ENCODE results near the gene CSNK2A2.

CSNK2A2 gene

GRCh38 chr16:58138852-58139251, 59.1 kb downstream of the CSNK2A2 start:
- DNase-seq (ENCODE audit: low read depth in 2 of 2): no peak

- DNase-seq (ENCODE audit: low read depth in 2 of 2): no peak
Measured at GRCh38 chr16:58137581-58137980, 60.3 kb downstream of the CSNK2A2 start.

GRCh38 chr16:58129097-58129936, 68.6 kb downstream of the CSNK2A2 start, which contains the start of gene CFAP20:
CFAP20 (minus strand) TSS chr16:58129381; CDS start chr16:58129115, 266 bp downstream.
- DNase-seq (ENCODE audit: low read depth in 2 of 2): peak; percentile 95

GRCh38 chr16:58128711-58129096, 69.2 kb downstream of the CSNK2A2 start:
- DNase-seq (ENCODE audit: low read depth in 2 of 2): peak in 1 of 2 donors; percentile 9

- no peak for DNase-seq (ENCODE audit: low read depth in 2 of 2)
Measured at GRCh38 chr16:58128181-58128631, 69.7 kb downstream of the CSNK2A2 start.

- DNase-seq (ENCODE audit: low read depth in 2 of 2): no peak
Measured at GRCh38 chr16:58127634-58128033, 70.3 kb downstream of the CSNK2A2 start.

GRCh38 chr16:58127033-58127556, 70.8 kb downstream of the CSNK2A2 start:
- no peak for DNase-seq (ENCODE audit: low read depth in 2 of 2)

- no peak for DNase-seq (ENCODE audit: low read depth in 2 of 2)
Measured at GRCh38 chr16:58126451-58126961, 71.4 kb downstream of the CSNK2A2 start.

GRCh38 chr16:58125781-58126335, 72.0 kb downstream of the CSNK2A2 start:
- no peak for DNase-seq (ENCODE audit: low read depth in 2 of 2)

- no peak for DNase-seq (ENCODE audit: low read depth in 2 of 2)
Measured at GRCh38 chr16:58125041-58125440, 72.9 kb downstream of the CSNK2A2 start.

GRCh38 chr16:58124601-58124915, 73.3 kb downstream of the CSNK2A2 start:
- no peak for DNase-seq (ENCODE audit: low read depth in 2 of 2)

GRCh38 chr16:58123896-58124600, 73.9 kb downstream of the CSNK2A2 start:
- no peak for DNase-seq (ENCODE audit: low read depth in 2 of 2)

- no peak for DNase-seq (ENCODE audit: low read depth in 2 of 2)
Measured at GRCh38 chr16:58121132-58121531, 76.8 kb downstream of the CSNK2A2 start.

GRCh38 chr16:58120234-58120633, 77.7 kb downstream of the CSNK2A2 start:
- no peak for DNase-seq (ENCODE audit: low read depth in 2 of 2)

GRCh38 chr16:58119509-58119845, 78.4 kb downstream of the CSNK2A2 start:
- no peak for DNase-seq (ENCODE audit: low read depth in 2 of 2)

- DNase-seq (ENCODE audit: low read depth in 2 of 2): no peak
Measured at GRCh38 chr16:58118801-58119508, 79.0 kb downstream of the CSNK2A2 start.

GRCh38 chr16:58116529-58116928, 81.4 kb downstream of the CSNK2A2 start:
- no peak for DNase-seq (ENCODE audit: low read depth in 2 of 2)

- DNase-seq (ENCODE audit: low read depth in 2 of 2): no peak
Measured at GRCh38 chr16:58116081-58116480, 81.8 kb downstream of the CSNK2A2 start.

GRCh38 chr16:58114827-58115825, 82.8 kb downstream of the CSNK2A2 start:
- no peak for DNase-seq (ENCODE audit: low read depth in 2 of 2)

GRCh38 chr16:58111302-58111627, 86.6 kb downstream of the CSNK2A2 start:
- no peak for DNase-seq (ENCODE audit: low read depth in 2 of 2)

All from stimulated activated CD8-positive, alpha-beta memory T cell treated with anti-CD3 and anti-CD28 coated beads, Interleukin-15, amount 100 ng/mL, for 48 hours (primary cell).